ENCODE data around the gene TRPV4.

TRPV4 gene

DNA sequence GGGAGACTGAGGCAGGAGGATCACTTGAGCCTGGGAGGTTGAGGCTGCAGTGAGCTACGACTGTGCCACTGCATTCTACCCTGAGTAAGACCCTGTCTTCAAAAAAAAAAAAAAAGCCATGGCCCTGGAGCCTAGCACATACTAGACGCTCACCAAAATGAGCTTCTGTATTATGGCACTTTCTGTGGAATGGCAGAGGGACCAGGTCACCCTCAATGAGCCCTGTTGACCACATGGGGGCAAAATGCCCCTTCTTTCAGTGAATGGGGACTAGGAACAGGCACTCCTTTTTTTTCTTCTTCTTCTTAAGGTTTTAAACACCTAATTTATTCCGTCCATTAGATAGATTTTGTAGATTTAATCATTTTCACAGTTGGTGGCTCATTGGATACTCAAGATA, 69.1 kb downstream of the TRPV4 start:
- DNase-seq (ENCODE audit: low read depth, low spot score), result no peak

DNA sequence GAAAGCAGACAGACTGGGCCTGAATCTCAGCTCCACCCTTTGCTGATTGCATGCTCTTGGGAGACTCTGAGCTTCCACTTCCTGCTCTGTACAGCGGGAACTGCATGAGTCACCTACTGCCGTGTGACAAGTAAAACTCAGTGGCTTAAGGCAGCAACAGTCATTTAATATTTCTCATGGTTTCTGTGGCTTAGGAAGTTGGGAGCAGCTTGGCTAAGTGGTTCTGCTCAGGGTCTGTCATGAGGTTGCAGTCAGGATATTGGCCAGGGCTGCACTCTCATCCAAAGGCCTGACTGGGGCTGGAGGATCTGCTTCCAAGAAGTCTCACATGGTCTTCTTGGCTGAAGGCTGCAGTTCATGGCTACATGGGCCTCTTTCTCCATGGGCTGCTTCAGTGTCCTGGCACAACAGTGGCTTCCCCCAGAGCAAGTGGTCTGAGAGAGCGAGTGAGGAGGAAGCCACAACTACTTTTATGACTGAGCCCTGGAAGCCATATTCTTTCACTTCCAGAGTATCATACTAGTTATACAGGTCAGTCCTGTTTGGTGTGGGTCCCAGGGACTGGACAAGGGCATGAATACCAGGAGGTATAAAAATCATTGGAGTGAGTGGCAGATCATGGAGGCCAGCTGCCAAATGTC, 69.9 kb downstream of the TRPV4 start:
- DNase-seq (ENCODE audit: low read depth, low spot score), result no peak

DNA sequence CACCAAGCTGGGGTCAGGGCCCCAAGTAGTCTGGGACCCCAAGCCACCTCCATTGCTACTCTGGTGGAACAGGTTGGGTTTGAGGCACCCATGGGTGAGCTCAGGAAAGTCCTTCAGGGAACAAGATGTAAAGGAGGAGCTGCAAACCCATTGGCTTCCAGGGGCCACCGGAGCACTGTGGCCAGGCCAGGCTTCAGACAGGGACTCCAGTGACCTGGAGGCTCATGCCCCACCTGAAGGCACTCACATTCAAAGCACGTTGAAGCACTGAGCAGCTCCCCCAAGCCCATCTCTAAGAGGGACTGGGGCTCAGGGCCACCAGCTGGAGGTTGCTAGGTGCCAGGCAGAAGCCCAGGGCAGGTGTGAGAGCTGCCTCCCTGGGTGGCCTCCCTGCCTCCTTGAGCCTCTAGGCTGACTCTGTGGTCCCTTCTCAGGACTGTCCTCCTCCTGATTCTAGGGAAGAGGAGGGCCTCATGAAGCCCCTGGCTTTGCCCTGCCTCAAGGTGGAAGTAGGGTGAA, 70.5 kb downstream of the TRPV4 start:
- DNase-seq (ENCODE audit: low read depth, low spot score), result no peak

DNA sequence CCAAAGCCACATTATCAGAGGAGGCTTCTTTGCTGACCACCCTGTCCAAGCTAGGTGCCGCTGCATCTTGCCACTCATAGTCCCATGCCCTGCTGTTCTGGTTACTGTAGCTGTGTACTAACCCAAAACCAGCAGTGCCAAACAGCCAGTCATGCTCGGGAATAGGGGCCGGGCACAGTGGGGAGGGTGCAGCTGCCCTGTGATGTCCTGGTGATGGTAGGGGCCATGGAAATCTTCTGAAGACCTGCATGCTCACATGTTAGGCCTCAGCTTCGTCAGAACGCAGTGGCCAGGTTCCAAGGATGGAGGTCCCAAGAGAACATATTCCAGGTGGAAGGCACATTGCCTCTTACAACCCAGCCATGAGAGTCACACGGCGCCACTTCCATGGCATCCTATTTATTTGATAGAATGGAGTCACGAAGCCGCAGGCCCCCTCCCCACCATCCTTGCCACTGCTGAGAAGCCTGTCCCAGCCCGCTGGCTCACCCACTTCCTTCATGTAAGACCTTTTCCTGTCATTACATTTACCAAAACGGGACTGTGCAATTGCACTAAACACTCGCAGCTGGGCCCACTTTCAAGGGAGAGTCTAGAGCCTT, 71.0 kb downstream of the TRPV4 start:
- DNase-seq (ENCODE audit: low read depth, low spot score), result no peak

DNA sequence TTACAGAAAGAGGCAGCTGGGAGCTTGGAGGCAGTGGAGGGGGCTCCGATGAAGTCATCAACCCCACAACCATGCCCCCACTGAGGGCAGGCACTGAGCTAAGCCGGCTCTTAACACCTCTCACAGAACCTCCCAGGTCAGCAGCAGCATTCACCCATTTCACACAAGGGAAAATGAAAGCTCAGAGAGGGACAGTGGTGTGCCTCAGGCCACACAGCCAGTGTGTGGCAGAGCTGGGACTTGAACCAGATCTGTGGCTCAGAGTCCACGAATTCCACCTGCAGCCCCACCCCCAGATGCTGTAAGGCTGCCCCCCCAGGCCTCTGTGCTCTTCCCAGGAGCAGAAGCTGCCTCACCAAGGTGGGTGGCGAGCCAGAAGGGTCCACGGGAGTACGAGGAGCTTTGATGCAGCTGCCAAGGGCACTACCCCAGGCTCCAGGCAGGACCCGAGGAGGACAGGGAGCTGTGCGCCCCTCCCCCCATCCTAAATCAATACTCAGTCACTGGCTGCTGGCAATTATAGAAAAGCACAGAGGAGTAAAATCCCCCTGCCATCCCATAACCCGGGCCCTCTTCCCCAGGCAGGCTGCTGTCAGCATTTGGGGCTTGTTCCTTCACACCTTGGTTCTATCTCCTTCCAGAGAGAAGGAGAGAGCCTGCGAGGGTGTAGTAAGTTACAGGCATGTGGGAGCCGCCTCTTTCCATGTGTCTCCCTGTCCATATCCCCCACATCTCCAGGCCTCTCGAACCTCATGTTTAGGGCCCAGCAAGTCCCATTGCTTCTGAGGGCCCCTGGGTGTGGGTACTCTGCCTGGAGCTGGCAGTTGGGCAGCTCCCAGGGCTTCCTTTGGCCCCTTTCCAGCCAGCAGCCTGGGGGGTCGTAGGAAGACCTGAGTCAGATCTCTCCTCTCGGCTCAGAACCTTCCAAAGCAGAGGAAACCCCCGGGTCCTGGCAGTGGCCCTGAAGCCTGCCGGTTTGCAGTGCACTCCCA, 72.0 kb downstream of the TRPV4 start:
- DNase-seq (ENCODE audit: low read depth, low spot score), result no peak

DNA sequence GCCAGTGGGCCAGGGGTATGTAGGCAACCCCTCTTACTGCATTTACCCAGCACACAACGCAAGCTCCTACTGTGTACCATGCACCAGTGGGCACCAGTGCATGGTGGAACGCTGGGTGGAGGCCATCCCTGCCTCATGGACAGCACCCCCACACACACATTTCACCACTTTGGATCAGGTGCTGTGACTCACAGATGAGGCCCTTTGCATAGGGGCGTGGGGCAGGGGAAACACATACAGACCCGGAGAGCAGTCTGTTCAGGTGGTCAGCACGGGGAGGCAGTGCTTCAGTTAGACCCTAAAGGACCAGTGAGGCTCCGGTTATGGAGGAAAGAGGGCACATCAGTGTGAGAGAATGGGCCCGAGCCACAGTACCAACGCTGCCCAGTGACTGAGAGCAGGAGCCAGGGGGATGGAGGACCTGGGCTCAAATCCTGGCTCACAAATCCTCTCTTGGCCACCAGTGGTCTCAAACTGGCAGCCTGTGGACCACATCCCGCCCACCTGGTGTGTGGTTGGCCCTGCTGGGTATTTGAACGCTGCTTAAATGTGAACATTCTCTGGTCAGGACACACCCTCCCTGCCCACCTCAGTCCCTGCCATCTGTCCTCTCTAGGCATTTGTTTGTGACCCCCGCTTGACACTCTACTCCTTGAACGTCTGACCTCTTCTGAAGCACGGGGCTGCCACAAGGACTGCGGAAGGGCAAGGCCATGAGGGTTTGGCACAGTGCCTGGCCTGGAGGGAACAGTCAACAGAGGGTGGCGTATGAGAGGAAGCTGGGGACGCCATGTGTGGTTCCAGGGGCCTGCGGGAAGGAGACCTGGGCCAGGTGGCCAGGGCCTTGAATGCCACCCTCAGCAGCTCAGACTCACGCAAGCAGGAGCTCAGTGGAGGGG, 72.9 kb downstream of the TRPV4 start:
- no peak for DNase-seq (ENCODE audit: low read depth, low spot score)

DNA sequence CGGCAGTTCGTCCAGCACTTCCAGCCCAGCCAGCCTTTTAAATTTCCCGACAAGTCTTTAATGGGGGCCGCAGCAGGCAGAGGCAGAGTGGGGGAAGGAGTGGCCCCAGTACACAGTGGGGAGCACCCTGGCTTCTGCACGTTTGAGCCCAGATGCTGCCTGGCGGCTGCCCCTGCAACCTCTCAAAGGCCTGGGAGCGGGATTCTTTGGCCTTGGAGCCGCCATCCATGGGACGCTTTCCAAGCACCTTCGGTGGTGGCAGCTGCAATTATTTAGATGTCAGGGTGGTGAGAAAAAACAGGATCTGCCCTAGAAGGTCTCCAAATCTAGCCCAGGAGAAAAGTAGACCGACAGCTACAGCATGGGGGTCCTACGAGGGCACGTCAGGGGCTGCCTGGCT, 73.6 kb downstream of the TRPV4 start:
- DNase-seq (ENCODE audit: low read depth, low spot score), result no peak

DNA sequence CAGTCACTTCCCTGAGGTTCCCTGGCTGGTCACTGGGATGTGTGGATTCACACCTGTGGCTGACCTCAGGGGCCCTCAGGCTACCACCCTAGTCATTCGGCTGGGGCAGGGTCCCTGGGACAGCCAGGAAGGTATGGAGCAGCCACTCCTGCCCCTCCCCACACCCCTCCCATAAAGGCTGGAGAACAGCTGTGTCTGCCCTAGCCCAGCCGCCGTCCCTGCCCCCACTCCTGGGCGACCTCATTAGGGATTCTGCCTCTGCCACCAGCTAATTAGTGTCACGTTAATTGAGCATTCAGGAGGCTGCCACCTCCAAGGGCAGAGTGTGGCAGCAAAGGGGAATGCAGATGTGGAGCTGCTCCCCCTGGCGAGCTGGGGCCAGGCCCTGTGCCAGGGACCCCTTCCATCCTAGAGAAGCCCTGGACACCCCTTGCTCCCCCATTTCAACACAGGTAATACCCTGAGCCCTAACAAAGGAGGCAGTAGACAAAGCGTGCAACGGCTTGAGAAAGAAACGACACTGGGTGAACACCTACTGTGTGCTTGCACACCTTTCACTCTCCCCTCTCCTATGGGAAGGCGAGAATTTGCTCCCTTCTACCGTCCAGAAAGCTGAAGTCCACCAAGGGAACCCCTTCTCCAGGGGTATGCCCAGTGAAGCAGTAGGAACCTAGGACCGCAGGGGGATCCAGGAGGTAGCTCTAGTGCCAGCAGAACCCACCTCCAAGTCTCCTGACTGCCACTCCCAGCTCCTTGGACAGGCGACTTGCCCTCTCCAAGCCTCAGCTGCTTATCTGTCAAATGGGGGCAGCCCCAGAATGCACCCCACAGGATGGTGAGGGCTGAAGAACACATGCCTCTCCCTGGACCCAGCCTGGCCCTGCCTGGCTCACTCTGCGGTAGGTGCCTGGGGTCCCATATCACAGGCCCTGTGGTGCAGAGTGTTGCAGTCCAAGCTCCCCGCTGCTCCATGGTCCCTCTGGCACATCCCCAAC, 74.5 kb downstream of the TRPV4 start:
- no peak for DNase-seq (ENCODE audit: low read depth, low spot score)

DNA sequence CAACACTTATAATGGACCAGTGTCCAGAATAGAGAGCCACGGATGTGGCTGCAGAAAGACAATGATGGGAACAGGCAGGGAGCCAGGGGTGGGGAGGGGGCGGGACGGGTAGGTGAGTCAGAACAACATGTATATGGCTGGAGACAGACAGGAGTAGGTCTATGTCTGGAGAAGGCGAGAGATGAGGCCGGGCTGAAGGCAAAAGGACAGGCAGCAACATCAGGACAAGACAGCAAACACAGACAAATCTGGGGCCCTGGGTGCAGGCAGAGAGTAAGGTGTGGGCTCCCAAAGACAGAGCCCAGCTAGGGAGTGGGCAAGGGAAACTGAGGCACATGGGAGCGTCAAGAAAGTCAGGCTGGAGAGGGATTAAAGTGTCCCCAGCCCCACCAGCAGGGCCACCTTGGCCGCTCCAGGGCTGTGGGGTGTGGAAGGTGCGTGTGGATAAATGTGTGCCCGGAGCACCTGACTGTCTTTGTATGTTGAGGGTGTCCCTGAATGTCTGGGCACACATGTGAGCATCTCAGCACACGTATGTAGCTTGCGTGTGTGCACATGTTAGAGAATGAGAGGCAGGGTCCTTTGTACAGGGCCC, 75.4 kb downstream of the TRPV4 start:
- no peak for DNase-seq (ENCODE audit: low read depth, low spot score)

DNA sequence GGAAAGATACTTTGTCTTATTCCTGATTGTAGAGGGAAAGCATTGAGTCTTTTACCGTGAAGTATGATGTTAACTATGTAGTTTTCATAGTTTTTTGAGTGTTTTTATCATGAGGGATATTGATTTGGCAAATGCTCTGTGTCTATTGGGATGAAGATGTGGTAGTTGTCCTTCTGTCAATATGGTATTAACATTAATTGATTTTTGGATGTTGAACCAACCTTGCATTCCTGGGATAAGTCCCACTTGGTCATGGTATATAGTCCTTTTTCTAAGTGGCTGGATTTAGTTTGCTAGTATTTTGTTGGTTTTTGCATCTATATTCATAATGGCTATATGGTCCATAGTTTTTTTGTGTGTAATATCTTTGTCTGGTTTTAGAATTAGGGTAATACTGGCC, 76.7 kb downstream of the TRPV4 start:
- no peak for DNase-seq (ENCODE audit: low read depth, low spot score)

DNA sequence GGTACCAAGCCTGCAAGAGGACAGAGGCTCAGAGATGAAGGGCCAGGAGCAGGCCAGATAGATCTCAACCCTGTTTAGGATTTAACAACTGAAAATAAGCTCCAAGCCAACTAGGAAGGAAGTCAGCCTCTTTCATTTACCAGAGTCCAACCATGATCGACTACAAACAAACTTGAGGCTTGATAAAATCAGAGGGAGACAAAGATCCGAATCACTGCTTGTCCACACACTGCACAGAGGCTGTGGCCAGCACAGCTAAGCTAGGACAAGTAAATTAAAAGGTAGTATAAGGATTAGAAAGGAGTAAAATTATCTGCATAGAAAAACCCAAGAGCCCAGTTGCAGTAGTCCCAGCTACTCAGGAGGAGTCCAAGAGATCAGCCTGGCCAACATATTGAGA, 79.2 kb downstream of the TRPV4 start:
- no peak for DNase-seq (ENCODE audit: low read depth, low spot score)

DNA sequence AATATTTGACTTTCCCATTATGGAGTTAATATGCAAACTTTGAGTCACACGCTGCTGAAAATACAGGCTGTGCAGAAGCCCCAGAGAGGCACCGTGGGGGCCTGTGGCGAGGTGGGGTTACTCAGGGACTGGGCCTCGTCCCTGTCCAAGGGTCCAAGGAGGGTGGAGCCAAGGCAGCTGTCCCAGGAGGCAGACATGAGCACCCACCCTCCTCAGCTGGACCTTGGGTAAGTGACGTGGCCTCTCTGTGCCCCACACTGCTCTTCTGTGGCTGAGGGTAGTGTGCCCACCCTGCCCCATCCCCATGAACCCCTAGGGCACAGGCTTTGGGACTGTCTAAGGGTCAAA, 80.2 kb downstream of the TRPV4 start:
- DNase-seq (ENCODE audit: low read depth, low spot score), result no peak

DNA sequence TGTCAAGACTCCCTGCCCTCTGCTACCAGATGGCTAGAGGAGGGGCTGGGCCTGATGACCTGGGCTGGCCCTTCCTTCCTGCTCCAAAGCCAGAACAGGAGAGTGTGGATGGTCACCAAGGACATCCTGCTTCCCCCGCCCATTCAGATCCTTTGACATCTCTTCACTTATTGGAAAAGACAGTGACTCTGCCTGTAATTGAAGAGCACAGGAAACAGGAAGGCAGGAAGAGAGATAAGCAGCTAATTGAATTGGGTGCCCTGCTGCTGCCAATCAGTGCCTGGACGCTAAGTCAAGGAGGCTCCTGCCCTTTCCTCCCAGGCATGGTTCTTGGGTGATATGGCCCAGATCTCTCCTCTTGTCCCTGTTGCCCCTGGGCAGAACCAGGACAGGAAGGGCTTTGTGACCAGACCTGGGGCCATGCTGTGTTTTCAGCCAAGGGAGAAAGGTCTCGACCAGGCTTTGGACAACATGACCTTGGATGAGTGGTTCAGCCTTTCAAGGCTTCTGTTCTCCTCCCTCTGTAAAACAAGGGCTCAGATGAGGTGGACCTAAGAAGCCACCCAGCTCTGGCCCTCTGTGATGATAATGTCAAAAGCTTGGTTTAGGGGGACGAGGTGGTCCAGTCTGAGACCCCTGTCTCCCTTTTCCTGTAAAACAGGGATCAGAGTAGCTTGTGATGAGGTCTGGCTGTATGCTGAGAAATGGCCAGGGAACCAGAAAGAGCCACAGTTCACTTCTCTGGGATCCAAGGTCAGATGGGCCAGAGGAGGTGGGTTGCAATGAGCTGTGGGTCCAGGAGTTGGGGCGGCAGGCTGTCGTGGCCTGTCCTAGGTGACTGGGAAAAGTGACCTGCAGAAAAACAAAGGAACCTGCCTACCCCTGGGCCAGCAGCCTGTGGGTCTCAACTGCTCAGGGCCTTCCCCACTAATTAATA, 80.8 kb downstream of the TRPV4 start:
- no peak for DNase-seq (ENCODE audit: low read depth, low spot score)

DNA sequence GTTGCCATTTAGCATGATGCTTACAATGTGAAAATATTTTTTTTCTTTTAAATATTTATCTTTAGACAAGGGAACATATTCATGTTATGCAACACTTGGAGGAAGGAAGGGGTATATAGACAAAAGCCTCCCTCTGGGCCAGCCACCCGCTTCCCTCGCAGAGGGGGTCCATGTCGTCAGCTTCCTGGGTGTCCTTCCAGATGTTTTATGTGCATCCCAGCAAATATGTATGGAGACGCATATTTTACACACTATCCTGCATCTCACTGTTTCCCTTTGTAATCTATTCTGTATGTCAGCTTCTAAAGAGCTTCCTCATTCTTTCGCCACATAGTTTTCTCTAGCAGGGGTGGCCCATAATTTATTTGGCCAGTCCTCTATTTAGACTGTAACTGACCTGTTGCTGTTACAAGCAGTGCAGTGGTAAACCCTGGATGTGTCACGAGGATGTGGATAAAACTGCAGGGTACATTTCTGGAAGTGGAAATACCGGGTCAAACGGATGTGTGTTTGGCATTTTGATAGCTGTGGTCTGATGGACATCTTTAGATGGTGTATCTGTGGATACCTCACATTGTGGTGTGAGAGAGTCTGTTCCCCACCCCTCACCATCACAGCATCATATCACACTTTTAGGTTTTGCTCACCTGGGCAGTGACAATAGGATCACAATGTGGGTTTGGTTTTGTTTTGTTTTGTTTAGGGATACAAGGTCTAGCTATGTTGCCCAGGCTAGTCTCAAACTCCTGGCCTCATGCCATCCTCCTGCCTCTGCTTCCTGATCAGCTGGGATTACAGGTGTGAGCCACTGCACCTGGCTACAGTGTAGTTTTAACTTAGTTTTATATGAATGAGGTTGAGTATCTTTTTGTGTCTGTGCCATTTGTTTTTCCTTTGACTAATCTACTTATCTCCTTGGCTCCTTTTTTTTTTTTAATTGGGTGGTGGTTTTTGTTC, 87.9 kb downstream of the TRPV4 start:
- DNase-seq (ENCODE audit: low read depth, low spot score), result no peak

DNA sequence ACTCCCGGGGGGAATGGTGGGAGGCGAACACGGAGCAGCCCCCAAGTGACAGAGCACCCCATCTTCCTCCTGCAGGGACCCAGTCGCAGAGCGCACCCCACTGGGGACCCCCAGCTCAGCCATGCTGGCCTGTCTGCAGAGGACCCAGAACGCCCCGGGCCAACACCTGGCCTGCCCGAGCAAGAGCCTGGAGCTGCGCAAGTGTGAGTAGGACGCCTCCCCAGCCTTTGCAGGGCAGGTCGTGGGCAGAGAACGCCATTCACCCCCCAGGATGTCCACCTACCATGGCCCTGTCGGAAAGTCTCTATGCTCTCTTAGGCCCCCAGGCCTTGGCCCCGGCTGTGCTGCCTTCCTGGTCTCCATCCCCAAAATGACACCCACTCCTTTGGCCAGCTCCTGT, 89.2 kb downstream of the TRPV4 start:
- DNase-seq (ENCODE audit: low read depth, low spot score), result no peak

DNA sequence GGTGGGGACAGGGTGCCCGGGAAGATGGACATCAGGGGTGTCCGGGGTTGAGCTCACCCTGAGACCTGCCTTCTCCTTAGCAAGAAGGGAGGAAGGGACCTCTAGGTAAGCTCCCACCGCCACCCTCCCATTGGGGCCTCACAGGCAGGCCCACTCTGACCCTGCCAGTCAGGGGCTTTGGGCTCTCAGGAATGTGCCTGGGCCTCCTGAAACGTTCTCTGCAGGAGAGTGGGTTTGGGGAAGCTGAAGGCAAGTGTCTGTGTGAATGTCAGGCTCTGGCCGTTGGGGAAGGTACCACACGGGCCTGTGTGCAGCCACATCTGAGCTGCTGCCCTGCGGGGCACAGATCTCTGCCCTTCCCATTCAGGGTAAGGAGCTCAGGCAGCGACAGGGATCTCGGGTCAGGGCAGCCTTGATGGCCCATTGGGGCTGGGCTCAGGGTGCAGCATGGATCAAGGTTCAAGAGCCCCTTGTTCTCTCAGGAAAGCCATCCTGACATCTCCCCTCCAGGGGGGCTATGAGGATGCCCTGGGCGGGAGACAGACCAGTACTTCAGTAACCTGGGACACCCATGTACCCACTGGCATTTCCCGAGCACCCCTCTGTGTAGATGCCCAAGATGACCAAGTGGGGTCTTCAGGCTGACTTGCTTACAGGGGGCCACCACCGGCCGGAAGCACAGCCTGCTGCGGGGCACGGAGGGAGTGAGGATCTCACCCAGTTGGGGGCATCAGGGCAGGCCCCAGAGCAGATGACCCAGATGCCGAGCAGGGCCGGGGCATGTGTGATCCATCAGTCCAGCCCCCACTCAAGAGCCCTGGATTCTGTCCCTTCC, 89.9 kb downstream of the TRPV4 start:
- no peak for DNase-seq (ENCODE audit: low read depth, low spot score)

All from smooth muscle cell of the brain vasculature (primary cell).